NCI-H345 treated with DMSO at 0.1 percent for 48 hours (cell line): Measurements from ENCODE around the gene NTRK2.

Source experiments
- DNase-seq: peaks from one replicate; lab custom pipeline; 2025; ENCODE audit not compliant: unreplicated experiment; lab: John Stamatoyannopoulos, UW

NTRK2 gene

DNA sequence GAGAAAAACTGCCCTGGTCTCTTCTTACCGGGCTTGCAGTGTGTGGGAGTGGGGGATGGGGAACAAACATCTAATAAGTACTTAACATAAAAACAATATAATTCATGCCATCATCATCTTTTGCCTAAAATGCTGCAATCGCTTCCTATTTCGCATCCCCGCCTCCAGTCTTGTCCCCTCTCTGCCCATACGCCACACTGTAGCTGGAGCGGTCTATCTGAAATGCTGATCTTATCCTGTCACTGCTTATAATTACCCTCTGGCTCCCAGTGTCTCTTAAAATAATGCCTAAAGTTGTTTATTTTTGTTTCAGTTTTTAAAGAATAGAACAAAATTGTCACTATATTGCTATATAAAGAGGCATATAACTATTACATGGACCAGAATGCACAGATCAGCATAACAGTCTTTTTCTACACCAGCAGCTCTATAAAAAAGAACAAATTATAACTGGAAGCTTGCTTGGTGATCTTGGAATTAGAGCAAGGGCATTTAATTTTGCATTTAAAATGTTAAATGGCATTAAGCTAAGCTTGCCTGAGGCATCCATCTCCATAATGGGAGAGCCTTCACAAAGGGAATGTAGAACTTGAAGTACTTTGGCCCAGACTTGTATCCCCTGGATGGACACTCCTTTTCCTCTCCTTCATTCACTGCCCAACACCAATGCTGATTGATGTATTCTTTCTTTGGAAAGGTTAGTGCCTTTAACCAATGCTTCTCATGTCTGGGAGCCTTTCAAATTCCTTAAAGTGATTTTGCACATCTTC is 12.2 kb downstream of the NTRK2 start:
- no peak for DNase-seq

DNA sequence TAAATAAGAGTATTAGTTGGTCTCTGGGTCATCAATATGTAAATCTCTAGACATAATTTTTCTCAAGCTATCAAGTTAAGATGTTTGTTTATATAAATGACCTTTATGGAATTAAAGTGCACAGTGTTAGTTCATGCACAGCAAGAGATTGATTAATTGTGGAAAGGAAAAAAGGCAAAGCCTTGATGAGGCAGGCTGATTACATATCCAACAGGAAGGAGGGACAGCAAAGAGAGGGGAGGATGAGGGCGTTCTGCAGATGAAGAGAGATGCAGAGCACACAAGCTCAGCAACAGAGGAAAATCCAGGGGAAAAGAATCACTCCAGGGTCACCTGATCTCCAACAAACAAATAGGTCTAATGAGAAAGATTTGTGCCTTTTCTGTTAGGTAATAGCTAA is 16.5 kb downstream of the NTRK2 start:
- no peak for DNase-seq

DNA sequence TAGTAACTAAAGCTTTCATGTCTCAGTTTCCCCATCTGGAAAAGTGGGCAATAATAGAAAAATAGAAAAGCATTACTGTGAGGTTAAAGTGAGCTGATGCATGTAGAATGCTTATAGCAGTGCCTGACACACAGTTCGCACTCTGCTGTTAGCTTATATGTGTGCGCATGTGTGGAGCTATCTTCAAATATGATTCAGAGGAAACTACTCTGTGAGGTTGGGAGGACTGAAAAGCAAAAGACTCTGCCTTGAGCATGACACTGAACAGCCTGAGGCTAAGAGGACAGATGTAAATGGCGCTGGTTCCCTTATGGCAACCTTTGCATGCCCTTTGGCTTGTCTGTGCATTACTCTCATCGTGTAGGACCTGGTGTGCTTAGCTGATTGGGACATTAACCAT is 19.4 kb downstream of the NTRK2 start:
- no peak for DNase-seq

DNA sequence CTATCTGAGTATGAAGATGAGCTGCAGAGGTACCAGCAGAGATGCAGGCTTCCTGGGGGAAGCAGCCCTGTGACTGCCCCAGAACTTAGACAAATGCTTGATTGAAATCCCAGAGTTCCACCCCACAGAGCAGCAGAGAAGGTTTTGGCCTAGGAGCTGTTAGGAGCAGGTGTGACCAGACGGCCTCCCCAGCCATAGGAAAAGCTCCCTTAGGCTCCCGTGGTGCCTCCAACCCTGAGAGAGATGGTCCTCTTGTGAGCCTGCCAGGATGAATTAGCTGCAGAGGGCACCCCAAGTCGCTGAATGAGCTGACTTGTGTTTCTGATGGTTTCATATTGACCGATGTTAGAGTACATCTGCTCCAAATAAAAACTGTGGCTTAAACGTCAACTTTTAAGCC is 22.1 kb downstream of the NTRK2 start:
- DNase-seq: no peak

DNA sequence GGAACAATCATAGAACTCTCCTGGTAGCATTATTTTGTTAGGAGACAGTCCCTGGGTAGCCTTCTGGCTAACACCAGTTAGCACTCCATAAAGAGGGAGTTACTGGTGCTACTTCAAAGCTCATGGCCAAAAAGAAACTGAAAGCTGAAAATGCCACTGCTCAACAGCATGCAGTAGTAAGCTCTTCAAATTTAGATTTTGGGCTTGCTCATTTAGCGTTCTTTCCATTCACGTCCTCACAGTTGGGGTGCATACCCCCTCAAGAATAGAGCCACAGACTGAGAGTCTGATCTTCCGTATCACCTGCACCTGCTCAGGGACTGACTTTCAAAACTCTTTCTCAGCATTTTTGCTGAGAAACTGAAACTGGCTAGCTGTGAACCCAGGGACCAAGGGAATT is 24.7 kb downstream of the NTRK2 start:
- DNase-seq: no peak

DNA sequence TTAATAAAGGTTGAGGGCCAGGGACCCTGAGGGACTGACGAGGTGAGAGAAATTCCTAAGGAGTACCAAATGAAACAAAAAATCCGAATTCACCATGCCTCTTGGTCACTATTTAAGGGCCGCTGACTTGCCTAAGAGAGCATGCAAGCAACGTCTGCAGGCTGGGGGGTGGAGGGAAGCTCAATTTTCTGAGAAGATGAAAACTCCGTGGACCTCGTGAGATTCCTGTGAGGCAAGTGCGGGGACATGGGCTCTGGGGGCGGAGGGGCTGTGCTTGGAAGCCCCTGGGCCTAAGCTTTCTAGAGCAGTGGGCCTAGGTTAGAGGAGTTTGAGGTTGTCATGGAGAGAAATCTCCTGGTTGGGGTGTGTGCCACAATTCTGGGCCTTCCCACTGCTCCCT is 27.5 kb downstream of the NTRK2 start:
- DNase-seq: no peak

DNA sequence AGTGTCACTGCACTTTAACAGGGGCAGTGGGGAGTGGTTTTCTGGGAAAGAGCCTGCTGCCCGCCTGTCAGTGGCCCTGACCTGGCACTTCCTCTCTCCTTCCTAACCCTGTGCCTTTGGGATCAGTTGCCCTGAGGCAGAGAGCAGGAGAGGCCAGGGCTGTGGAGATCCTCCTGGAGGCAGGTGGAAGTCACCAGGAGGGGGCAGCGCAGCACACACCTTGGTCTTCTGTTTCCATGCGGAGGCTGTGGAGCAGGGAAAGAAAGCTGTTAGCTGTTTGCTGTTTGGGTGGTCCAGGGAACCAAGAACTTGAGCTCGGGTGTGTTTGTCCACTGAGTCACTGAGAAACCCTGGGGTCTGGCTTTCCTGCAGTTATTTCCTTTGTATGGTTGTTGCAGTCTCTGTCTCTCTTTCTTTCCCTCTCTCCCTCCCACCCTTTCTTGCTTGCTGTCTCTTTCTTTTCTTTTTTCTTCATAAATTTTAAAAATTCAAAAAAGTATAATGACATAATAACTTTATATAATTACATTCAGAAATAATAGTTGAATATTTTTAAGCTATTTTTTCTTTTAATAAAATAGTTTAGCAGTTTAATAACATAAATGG is 28.1 kb downstream of the NTRK2 start:
- peak; percentile 6 for DNase-seq

DNA sequence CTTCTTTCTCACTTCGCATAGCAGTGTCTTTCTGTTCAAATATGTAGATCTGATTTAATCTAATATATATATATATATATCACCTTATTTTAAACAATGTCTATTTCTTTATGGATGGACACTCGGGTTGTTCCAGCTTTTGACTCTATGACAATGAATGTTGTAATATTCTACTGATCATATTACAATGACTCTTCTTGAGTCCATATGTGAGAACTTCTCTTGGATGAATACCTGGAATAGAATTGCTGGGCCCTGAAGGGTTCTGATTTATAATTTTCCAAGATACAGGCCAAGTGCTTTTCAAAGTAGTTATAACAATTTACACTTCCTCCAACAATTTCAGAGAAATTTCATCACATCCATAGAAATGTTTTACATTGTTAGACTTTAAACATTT is 28.8 kb downstream of the NTRK2 start:
- no peak for DNase-seq

DNA sequence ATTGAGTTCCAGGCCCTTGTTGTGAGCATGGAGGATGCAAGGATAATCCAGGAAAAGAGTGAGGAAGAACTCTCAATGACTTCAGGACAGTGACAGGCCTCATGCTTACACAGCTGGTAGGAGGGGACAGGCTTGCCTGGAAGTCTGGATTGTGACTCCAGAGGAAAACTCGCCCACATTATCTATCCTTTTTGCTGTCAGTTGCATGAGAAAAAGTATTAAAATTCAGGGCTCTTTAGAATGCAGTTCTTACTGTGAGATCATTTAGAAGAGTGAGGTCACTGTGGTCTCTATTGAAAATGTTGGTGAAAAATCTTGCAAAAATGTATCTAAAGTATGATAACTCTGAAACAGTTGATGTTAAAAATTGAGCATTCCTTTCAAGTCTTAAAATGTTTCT is 30.5 kb downstream of the NTRK2 start:
- DNase-seq: no peak

DNA sequence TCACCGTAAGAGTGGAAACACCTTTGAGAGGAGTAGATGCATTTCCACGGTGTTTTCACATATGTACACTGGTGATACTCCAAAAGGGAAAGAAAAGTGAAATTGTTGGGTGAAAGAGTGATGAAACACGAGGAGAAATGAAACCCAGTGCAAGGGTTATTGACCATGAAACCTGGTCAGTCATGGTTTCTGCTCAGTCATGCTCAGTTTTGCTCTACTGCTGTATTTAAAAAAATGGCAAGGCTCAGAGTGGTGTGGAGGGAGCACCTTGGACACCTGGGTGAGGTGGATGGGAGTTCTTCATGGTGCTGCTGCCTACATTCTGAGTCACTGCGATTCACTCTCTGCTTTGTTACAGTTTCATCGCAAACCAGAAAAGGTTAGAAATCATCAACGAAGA is 32.3 kb downstream of the NTRK2 start:
- no peak for DNase-seq

DNA sequence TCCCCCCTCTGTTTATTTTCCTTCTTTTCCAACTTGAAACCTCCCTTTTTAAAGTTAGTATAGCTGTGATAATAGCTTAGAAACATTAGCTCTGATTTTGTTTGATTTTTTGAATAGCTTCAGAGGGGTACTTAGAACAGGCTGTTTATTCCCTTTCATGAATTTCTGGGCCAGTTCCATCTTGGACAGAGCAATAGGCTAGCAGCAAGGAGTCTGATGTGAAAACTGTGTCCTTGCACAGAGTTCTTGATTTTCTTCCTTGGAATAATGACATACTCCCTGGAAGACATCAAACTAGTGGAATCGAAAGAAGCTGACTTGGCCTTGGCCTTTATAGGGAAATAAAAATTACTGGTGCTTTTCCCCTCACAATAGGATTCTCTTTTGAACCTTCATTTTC is 32.9 kb downstream of the NTRK2 start:
- DNase-seq: no peak

DNA sequence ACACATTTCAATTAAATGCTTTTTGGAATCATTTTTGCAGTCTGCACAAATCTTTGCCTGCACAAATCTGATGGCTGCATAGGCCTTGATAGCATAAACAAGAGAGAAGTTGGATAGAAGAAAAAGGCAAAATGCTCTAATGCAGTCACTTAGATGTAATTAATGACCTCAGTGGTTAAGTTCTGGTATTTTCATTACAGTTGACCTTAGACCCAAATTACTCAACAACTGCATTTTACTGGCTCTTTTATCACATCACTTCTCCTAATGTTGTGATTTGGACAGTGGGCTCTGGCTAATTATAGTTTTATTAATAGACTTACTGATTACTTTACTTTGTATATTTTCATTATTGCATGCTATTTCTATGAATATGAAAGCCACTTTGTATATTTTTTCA is 34.3 kb downstream of the NTRK2 start:
- DNase-seq: no peak

DNA sequence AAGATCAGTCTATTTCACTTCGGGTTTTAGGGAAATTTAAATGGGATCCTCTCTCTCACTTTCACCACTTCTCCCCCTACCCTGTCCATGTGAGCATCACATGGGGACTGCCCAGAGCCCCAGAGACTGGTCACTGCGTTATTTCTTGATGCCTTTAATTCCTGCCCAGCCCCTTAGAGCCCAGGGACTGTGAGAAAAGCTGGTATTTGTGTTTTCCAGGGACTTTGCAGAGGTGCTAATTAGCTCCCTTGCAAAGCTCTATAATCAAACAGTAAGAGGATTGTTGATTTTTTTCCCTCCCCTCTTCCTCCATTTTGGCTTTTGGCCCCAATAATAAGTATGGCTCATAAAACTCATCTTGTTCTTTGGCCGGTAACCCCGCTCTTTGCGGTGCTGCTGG is 35.6 kb downstream of the NTRK2 start:
- no peak for DNase-seq

DNA sequence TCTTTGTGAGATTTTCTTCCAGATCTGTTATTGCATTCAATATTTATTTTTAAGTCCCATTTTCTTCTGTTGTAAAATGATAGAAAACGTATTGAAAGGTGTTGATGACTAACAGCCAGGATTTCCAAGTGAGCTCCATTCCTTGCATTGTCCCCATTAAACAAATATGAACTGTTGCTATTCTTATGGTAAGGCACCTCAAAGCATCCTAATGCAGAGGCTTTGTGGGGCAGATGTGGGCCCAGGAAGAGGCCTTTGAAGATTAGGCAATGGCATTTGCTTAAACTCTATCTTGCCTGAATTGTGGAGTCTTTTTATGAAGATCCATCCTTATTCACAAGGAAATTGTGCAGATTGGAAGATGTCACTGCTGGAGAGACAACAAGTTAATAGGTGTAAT is 38.9 kb downstream of the NTRK2 start:
- no peak for DNase-seq

DNA sequence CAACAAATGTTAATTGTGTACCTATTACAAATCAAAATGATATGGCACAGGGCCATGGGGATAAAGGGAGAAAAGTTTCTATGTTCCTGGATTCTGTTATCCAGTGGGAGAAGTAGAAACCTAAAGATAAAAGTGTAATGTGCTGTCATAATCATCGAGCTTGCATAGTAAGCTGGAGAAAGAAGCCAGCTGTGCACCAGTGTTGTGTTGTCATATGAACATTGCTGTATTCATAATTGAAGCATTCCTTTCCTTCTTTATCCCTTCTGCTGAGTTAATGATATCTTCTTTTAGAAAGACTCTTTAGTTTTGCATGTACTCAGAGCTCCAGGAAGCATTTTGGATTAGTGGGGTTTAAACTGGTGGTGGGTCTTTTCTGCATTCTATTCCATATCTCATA is 39.5 kb downstream of the NTRK2 start:
- DNase-seq: no peak

DNA sequence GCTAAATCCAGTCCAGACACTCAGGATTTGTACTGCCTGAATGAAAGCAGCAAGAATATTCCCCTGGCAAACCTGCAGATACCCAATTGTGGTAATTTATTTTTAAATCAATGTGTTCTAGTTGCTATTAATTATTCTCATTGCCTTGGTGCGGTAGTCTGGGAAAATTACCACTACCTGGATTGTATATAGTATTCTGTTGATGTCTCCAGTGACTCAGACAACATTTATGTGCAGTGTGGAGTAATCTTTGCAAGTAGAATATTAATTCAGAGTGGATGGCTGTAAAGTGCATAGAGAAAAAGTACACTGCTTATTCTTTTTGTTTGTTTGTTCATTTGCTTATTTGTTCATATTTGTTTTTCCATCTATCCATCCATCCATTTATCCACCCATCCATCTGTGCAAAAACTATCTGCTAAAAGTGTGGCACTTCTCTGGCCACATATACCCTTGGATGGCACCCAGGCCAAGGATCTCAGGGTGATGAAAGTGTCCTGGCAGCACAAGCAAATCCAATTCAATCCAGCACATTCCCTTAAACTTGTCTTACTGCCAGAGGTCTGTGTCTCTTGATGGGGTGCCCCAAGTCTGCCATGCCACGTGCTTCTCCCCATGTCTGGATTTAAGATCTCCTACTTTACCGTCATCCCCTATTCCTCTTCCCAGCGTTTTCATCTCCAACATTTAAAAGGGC is 41.3 kb downstream of the NTRK2 start:
- no peak for DNase-seq

DNA sequence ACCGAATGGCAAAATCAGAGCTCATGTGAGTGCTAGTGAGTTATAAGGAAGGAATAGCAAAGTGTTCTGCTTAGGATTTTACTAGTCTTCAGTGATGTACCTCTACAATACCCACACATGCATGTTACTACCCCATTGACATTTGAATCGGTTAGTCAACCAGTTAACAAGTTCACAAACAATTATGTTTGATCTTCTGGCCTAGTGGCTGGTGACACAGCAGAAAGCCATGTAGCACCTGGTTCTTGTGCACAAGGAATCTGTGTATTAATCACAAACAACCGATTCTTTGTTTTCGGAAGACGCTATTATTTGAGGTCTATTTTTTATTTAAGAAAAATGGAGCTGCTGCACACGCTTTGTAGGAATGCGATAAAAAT is 41.9 kb downstream of the NTRK2 start:
- DNase-seq: no peak

DNA sequence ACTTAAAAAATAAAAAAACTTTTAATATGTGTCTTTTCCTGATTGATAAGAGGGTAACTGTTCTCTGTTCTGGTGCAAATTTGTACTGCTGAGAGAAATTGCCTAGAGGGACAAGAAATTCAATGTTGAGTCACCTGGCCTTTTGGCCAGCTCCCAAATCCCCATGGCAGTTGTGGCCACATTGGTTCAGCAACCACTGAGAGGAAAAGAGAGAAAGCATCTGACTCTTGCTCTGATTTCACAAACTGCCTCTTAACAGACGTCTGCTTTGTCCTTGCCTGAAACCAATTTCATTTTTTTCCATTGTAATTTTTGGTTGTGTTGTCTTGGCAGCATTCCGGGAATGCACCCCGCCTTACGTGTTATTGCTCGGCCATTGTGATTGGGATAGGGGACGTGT is 42.4 kb downstream of the NTRK2 start:
- no peak for DNase-seq

DNA sequence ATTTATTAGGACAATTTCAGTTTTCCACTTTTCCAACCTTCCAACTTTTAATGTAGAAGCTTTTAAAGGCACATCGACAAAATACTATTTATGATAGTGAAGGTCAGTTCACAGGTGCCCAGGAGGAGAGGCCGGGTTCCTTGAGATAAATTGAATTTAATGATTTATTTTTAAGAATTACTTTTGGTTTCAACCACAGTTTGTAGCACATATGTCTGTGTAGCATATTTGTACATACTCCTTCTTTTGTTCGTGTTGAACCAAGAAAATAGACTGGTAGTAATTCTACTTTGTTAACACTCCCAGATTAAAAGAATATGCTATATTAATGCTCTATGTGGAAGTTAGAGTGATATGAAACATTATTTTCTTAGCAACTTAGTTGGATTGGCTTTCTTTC is 46.7 kb downstream of the NTRK2 start:
- no peak for DNase-seq

DNA sequence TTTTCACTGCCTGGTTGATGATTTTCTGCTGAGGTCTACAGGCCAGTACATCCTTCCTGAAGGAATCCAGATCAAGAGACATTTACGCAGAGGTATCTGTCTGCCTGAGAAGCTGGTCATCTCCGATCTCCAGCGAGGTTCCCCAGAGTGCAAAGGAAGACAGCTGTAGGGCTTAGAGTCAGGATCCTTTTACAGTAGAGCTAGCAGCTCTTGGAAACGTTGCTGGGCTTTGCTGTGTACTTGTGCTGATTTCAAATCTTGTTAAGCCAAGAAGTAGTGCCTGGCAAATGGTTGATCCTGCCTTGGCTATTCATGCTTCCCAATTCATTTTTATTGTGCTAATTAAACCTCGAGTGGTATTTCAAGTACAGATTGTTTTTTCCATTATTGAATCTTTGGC is 48.9 kb downstream of the NTRK2 start:
- DNase-seq: no peak

DNA sequence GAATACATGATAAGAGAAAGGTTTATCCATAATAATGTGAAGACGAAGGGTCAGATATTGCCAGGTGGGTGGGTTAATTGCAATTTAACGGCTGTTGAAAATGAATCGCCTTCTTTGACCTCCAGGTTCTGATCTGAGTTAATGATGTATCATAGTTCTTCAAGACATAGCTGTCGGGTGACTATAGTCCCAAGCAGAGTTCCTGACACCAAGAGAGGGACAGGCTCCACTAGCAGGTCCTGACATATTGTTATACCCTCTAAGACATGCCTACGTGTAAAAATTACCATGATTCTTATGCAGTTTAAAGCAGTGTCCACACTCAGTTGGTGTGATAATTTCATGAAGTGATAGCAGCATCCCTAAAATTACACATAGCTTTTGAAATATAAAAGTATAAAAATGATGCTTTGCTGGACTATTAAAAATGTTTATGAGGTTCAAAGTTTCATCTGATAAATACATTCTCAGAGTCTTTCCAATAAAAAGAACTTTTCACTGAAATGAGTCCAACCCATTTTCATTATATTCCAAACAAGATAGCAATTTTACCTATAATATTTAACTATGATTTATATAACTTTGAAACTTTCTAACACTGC is 53.0 kb downstream of the NTRK2 start:
- DNase-seq: no peak

DNA sequence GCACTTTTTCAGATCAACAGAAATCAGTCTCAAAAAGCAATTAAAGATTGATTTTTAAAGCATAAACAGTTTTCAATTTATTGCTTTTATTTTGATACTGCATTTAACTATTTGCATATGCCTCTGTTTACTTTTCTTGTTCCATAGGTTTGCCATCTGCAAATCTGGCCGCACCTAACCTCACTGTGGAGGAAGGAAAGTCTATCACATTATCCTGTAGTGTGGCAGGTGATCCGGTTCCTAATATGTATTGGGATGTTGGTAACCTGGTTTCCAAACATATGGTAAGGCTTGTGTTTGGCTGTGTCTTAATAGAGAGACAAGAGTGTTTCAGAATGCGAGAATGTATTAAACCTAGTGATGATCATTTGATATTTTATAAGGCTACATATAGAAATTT is 53.9 kb downstream of the NTRK2 start:
- DNase-seq: no peak
